Measurements from ENCODE around the gene C1QTNF2.
A peak's percentile ranks its signal among the peaks of the same experiment; 100 is the strongest.
"Not testable (repeated sequence)": the region's sequence is repeated elsewhere in the genome, so short reads cannot be mapped to it uniquely, and the experiment has no call there.

C1QTNF2 gene

DNA sequence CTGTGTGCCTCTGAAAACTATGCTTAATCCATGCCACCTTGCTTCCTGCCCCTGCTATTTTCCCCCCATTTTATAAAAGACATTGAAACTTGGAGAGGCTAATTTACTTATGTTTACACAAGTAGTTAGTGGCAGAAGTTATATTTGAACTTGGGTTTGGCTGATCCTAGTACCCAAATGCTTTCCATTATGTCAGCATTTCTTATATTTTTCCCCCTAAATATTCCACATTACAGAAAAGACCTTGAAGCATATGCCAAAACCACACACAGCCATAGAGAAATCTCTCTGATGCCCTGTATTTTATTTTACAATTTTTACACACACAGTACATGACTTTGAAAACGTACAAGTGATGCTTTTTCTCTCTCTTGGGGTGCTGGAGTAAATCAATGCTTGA, 11.2 kb downstream of the C1QTNF2 start:
- H3K4me1 Mint-ChIP-seq = no peaks in the 10 kb centered on the region
- H3K4me3 Mint-ChIP-seq = no peak overlapping the region
- no peak overlapping the region for H3K27ac Mint-ChIP-seq
- H3K27me3 Mint-ChIP-seq = no peaks in the 10 kb centered on the region
- no peaks in the 10 kb centered on the region for H3K36me3 Mint-ChIP-seq
- H3K9me3 Mint-ChIP-seq = no peaks in the 10 kb centered on the region

DNA sequence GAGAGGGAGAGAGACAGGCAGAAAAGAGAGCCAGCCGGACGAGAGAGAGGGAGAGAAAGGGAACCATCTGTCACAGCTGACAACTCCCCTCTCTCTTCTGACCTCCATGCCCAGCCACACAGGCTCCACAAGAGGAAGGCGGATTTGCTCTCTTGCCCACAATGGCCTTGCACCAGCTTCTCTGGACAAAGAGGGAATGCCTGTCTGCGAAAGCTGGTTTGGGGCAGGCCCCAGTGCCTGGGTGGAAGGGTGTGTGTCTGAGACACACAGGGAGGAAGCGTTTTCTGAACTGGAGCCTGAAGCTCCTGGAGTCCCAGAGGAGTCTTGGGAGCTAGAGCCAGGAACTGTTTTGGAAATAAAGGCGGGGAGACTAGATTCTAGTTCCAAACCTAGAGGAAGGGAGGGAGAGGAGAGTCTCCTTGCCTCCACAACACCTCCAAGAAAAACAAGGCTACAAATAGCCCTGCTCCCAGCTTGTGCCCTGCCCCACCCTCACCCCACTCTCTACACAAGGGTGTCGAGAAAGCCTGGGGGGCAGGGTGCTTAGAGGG, 12.5 kb downstream of the C1QTNF2 start:
- H3K36me3 Mint-ChIP-seq = no peaks in the 10 kb centered on the region
- H3K4me1 Mint-ChIP-seq = no peaks in the 10 kb centered on the region
- no peak overlapping the region for H3K27ac Mint-ChIP-seq
- H3K4me3 Mint-ChIP-seq = no peak overlapping the region
- H3K9me3 Mint-ChIP-seq = no peaks in the 10 kb centered on the region
- H3K27me3 Mint-ChIP-seq = no peaks in the 10 kb centered on the region

DNA sequence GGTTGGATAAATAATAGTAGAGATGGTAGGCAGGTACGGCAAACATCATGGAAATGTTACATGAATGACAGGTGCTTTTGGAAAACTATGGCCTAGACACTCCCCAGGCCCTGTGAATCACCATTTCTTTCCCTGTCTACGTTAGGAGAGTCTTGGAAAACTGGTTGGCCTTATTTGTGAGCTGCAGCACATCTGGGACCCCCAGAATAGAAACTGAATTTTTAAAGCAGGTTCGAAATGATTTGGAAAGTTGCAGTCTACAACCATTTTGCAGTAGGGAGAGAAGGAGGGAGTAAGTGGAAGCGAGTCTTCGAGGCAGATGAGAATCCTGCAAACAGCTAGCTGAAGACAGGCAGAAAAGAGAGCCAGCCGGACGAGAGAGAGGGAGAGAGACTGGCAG, 13.0 kb downstream of the C1QTNF2 start:
- Mint-ChIP-seq H3K36me3 (no peaks in the 10 kb centered on the region), H3K9me3 (no peaks in the 10 kb centered on the region), H3K27me3 (no peaks in the 10 kb centered on the region), H3K4me3 (no peak overlapping the region), H3K4me1 (no peaks in the 10 kb centered on the region), H3K27ac (no peak overlapping the region)

DNA sequence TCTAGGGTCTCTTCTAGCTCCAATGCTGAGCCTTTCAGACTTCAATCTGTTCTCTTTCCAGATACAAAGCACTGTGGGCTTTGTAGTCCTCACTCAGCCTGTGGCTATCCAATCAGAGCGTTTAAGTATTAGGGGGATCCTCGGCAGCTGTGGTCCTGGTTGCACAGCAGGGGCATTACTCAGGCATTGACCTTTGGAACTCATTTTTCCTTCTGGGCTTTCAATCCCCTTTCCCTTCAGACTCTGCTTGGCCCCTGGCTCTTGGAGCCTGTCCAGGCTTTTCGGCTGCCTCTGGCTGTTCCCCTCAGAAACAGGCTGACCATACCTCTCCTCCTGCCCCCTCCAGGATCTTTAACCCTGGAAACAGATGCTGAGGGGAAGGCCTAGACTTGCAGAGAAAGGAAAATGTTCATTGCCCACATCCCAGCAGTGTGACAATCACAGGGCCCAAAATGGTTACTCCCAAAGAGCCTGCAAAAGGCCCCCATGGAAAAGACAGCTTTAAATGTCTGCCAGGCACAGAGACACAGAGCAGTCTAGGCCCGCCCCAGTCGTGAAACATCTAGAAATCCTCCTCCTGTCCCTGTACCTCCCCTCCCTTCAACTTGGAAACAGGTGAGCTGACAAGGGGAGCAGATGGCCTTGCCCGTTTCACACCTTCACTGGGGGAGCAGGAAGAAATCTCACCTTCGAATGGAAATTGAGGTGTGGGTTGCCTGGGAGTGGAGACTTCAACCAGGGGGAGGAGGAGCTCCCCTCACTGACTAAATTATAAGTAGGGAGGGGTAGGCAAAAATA, 13.7 kb downstream of the C1QTNF2 start:
- H3K4me1 Mint-ChIP-seq = no peaks in the 10 kb centered on the region
- H3K27me3 Mint-ChIP-seq = no peaks in the 10 kb centered on the region
- no peaks in the 10 kb centered on the region for H3K9me3 Mint-ChIP-seq
- no peak overlapping the region for H3K4me3 Mint-ChIP-seq
- no peaks in the 10 kb centered on the region for H3K36me3 Mint-ChIP-seq
- no peak overlapping the region for H3K27ac Mint-ChIP-seq

DNA sequence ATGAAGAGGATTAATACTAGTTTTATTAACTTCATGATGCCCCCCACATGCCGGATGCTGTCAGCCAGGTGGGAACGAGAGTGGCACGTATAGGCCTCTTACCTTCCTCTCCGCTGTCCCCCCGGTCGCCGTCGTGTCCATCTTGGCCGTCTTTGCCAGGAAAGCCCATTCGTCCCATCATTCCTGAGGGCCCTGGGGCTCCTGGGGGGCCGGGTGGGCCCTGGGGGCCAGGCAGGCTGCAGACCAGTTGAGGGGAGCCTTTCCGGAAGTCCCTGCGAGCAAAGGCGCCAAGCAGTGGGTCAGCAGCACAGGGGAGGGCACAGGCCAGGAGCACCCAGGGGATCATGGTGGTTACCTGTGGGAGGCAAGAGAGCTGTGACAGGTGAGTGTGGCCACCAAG, 15.8 kb downstream of the C1QTNF2 start:
- Mint-ChIP-seq H3K36me3 (no peaks in the 10 kb centered on the region), H3K27ac (no peak overlapping the region), H3K4me3 (no peak overlapping the region), H3K9me3 (no peaks in the 10 kb centered on the region), H3K4me1 (no peaks in the 10 kb centered on the region), H3K27me3 (no peaks in the 10 kb centered on the region)

DNA sequence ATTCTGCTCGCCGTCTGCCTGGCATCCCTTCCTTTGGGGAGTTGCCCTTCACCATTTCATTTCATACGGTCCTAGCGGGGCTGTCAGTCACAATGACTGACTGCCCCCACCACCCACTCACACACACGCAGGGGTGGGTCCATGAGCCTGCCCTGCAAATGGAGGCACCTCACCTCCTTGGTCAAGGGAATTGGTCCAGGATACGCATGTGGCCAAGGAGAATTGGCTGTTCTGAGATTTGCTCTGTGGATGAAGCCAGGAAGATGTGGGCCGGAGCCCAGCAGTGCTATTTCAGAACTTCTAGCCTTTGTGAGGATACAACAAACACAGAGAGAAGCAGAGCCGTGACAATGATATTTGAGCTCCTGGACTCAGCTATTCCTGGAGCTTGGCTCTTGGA, 17.0 kb downstream of the C1QTNF2 start:
- Mint-ChIP-seq H3K9me3 (no peaks in the 10 kb centered on the region), H3K27ac (no peak overlapping the region), H3K4me1 (no peaks in the 10 kb centered on the region), H3K4me3 (no peak overlapping the region), H3K36me3 (no peaks in the 10 kb centered on the region), H3K27me3 (no peaks in the 10 kb centered on the region)

DNA sequence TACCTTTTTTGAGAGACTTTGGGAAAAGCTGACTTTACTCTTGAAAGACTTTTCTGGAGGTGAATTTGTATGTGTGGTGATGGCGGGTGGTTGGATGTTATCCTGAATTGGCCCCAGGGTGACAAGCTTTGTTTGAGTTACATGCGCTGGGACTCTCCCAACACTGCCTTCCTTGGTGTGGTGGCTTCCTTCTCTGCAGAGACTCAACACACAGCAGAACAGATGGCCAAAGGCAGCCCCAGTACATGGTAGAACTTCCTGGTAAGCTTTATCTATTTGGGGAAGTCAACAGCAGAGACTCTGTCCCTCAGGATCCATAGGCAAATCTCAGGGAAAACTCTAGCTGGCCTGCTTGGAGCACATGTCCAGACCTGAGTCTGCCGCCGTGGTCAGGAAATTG, 18.1 kb downstream of the C1QTNF2 start:
- no peaks in the 10 kb centered on the region for H3K9me3 Mint-ChIP-seq
- no peaks in the 10 kb centered on the region for H3K4me1 Mint-ChIP-seq
- H3K36me3 Mint-ChIP-seq = no peaks in the 10 kb centered on the region
- no peak overlapping the region for H3K4me3 Mint-ChIP-seq
- no peaks in the 10 kb centered on the region for H3K27me3 Mint-ChIP-seq
- H3K27ac Mint-ChIP-seq = no peak overlapping the region

DNA sequence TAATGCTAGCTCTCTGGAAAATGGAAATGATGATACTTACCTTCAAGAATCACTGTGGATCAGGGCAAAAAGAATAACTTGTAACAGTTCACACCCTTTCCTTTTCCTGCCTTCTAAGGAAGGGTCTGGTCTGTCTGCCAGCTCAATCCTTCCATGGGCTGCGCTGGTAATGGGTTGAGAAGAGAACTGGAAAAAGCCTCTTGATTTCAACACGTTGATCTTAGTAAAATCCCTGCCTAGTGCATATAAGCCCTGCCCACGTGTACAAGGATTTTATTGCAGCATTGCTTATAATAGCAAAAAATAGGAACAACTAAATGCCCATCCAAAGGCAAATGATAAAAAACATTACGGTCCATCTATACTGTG, 20.5 kb downstream of the C1QTNF2 start:
- no peak overlapping the region for H3K4me3 Mint-ChIP-seq
- no peaks in the 10 kb centered on the region for H3K4me1 Mint-ChIP-seq
- H3K27ac Mint-ChIP-seq = no peak overlapping the region
- no peaks in the 10 kb centered on the region for H3K36me3 Mint-ChIP-seq
- no peaks in the 10 kb centered on the region for H3K9me3 Mint-ChIP-seq
- no peaks in the 10 kb centered on the region for H3K27me3 Mint-ChIP-seq

DNA sequence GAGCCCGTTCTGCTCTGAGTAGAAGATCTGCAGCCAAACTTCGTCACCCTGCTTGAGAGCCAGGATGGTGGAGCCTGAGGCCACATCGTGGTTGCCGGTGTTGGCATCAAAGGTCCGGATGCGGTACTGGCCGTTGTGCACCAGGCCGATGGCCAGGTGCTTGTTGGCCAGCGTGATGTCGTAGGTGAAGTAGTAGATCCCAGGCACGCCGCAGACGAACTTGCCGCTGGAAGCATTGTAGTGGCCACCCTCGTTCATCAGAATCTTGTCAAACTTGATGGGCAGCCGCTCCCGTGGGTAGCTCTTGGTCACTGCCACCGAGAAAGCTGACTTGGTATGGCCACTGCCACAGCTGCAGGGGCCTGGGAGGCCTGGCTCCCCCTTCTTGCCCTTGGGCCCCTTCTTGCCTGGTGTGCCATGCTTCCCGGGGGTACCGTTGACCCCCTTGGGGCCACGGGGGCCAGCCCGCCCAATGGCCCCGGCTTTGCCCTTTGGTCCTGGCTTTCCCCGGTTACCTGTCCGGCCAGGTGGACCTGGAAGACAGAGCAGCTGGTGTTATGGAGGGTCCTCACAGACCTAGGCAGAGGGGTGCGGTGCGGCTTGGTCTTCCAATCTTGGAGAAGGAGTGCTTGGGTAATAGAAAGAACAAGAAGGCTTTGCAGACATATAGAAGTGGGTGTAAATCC, 21.0 kb downstream of the C1QTNF2 start:
- Mint-ChIP-seq H3K36me3 (no peaks in the 10 kb centered on the region), H3K27ac (peak overlapping the region; percentile 76), H3K4me3 (no peak overlapping the region), H3K9me3 (no peaks in the 10 kb centered on the region), H3K27me3 (no peaks in the 10 kb centered on the region), H3K4me1 (no peaks in the 10 kb centered on the region)

DNA sequence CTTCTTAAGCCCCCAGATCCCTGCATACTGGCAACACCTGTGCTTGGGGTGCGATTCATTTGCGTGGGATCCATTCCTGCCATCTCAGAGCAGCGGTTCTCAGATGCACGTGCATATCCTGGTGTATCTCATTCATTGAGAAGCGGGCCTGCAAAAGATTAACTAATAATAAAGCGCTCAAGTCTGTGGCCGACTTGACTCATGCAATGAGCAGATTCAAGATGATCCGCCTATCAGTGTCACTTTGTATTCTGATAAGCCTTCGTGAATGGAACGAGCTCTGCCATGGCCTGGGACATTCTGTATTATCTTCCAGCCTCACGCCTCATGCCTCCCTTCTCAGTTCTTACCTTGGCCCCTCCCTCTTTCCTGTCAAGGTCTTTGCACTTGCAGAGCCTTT, 22.3 kb downstream of the C1QTNF2 start:
- H3K4me1 Mint-ChIP-seq = no peaks in the 10 kb centered on the region
- H3K36me3 Mint-ChIP-seq = no peaks in the 10 kb centered on the region
- no peak overlapping the region for H3K27ac Mint-ChIP-seq
- no peaks in the 10 kb centered on the region for H3K9me3 Mint-ChIP-seq
- no peak overlapping the region for H3K4me3 Mint-ChIP-seq
- no peaks in the 10 kb centered on the region for H3K27me3 Mint-ChIP-seq

DNA sequence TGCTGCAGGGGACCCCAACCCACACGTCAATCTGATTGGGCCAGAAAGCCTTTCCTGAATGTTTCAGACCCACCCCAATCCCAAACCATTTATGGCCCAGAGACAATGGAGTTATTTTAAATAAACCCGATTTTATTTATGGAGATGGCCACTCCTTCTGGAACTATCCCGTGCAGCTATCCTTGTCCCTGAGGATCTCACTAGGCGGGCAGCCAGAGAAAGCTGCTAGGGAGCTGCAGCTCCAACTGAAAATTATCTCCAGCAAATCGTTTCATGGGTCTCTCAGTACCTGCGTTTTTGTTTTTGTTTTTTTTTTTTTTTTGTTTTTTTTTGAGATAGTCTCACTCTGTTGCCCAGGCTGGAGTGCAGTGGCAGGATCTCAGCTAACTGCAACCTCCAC, 23.0 kb downstream of the C1QTNF2 start:
- no peaks in the 10 kb centered on the region for H3K36me3 Mint-ChIP-seq
- no peak overlapping the region for H3K4me3 Mint-ChIP-seq
- H3K4me1 Mint-ChIP-seq = no peaks in the 10 kb centered on the region
- no peaks in the 10 kb centered on the region for H3K27me3 Mint-ChIP-seq
- H3K27ac Mint-ChIP-seq = no peak overlapping the region
- H3K9me3 Mint-ChIP-seq = no peaks in the 10 kb centered on the region

DNA sequence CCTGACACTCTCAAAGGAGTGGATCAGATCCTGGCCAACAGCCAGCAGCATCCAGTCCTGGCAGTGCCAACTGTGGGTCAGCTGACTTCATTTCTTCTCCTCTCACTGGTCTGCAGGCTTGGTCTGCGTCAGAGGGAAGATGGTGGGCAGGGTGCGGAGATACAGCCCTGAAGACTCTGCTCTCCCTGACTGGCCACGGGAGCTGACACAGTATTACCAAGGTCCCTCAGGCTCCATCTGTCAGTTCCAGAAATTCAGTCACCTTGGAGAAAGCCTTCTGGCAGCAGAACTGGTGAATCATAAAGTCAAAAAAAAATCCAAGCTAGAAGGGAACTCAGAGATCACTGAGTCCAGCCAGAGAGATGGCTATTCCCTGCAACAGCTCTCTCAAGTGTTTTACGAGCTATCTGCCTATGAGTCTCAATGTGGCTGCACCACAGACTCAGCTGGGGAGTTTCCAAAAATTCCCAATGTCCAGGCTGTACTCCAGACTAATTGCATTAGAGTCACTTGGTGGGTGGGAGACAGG, 27.9 kb downstream of the C1QTNF2 start:
- Mint-ChIP-seq H3K4me3 (no peak overlapping the region), H3K27ac (no peak overlapping the region), H3K36me3 (no peaks in the 10 kb centered on the region)

DNA sequence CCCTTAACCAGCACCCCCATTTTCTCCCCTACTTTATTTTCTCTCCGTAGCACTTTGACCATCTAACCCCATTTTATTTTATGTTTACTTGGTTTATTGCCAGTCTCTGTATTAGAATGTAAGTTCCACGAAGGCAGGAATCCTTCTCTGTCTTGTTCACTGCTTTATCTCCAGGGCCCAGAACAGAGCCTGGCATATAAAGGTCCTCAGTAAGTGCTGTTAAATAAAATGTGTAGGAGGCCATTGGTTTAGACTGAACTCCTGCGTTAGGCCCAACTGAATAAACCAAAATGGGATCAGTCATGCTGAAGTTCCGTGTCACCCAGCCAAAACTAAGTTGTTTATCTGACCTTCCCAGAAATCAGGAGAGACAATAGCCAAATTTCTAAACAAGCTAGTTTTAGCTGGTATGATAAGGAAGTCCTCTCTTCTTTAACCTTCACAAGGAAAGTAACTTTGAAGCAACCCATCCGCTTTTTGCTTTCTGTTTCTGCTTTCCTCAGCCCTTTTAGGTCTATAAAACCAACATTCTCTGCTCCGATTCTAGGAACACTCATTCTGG, 29.0 kb downstream of the C1QTNF2 start:
- H3K4me1 Mint-ChIP-seq = no peaks in the 10 kb centered on the region
- H3K36me3 Mint-ChIP-seq = no peaks in the 10 kb centered on the region
- H3K27ac Mint-ChIP-seq = no peak overlapping the region
- no peak overlapping the region for H3K4me3 Mint-ChIP-seq
- no peaks in the 10 kb centered on the region for H3K27me3 Mint-ChIP-seq
- no peaks in the 10 kb centered on the region for H3K9me3 Mint-ChIP-seq

More for the DNA sequence above, 27.9 kb downstream of the C1QTNF2 start:
- H3K27me3 Mint-ChIP-seq = no peaks in the 10 kb centered on the region
- H3K4me1 Mint-ChIP-seq = no peaks in the 10 kb centered on the region
- H3K9me3 Mint-ChIP-seq = no peaks in the 10 kb centered on the region

DNA sequence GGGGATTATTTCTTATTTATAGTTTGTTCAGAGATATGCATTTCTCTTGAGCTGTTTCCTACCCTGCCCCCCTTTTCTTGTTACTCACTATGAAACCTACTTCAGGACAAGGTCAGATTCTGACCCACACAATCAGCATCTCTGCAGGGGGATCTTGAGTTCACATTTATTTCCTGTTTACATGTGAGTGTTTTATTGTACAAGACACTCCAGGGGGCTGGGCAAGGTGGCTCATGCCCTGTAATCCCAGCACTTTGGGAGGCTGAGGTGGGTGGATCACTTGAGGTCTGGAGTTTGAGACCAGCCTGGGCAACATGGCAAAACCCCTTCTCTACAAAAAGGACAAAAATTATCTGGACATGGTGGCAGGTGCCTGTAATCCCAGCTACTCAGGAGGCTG, 29.9 kb downstream of the C1QTNF2 start:
- not testable (repeated sequence) for H3K27me3 Mint-ChIP-seq, H3K36me3 Mint-ChIP-seq, H3K4me3 Mint-ChIP-seq, H3K4me1 Mint-ChIP-seq, H3K9me3 Mint-ChIP-seq, H3K27ac Mint-ChIP-seq

DNA sequence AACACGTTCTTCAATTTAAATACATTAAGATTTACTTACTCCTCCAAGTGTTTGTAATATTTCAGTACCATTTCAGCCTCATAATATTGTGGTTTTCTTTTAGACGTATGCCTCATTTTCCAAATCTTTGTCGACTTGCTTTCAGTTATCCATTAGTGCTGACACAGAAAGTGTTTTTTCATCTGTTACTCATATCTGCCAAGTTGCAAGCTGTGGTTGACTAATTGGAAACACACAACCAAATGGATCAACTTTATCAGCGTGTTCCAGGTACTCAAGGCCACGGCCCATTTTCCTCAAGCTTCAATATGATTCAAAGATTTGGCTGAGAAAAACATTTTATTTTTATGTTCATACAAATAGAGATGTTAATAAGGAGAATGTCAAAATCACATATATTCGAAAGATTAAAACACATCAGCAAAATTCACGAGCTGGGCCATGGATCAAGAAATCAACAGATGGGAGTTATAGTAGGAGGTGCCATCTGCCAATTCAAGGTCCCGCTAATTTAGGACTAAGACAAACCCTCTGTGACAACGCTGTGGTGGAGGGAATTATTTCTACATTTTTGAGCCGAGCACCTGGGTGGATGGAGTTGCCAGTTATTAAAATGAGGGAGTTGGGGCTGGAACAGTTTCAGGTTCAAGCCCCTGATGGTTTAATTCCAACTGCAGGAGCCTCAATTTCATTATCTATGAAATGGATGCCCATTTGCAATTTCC, 30.9 kb downstream of the C1QTNF2 start:
- Mint-ChIP-seq H3K36me3 (no peaks in the 10 kb centered on the region), H3K9me3 (no peaks in the 10 kb centered on the region), H3K4me3 (no peak overlapping the region), H3K4me1 (no peaks in the 10 kb centered on the region), H3K27ac (no peak overlapping the region), H3K27me3 (no peaks in the 10 kb centered on the region)
